Fibroblast of skin of scalp (primary cell): Measurements from ENCODE around the gene LANCL1.
"Not testable (repeated sequence)": the region's sequence is repeated elsewhere in the genome, so short reads cannot be mapped to it uniquely, and the experiment has no call there.

Experiments used
- DNase-seq: peaks from one replicate; pipeline ENCODE4 v3.0.0-alpha.2; 2013

The LANCL1 gene

GRCh38 chr2:210459407-210459806, 17.2 kb downstream of the LANCL1 start:
- DNase-seq = no peak

- no peak for DNase-seq
Observed at GRCh38 chr2:210458395-210458794, 18.2 kb downstream of the LANCL1 start.

DNA sequence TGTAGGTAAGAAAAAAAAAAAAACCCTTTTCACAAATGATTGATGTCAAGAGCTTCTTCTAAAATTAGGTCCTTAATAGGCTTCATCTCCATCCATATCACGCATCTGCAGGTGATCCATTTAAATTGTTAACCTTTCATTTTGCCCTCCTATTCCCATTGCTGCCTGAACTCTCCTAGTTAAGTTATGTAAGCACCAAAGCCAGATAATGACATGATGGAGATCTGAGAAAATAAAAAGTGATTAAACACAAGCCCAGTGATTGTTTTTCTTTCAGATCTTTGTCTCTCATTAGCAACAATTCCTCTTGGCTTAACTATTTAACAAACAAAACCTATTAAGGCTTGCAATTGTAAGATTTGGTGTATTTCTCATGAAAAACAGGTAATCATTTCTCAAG, 20.0 kb downstream of the LANCL1 start:
- DNase-seq = no peak

GRCh38 chr2:210454336-210454735, 22.2 kb downstream of the LANCL1 start:
- DNase-seq = no peak

DNA sequence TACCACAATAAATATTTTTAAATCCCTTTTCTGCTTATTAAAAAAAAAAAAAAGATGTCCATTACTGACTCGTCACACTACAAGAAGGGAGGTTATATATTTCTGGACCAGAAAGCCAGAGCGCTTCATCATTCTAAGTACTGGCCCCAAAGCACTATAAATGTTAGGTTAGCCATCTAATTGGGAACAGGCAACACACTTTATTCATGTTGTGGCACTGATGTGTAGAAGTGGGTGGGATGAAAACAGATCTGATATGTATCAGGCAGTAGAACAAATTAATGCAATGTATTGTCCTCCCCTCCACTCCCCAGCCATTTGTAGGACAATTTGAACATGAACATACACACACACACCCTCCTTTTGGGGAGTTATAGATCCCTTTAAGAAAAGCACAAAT, 24.4 kb downstream of the LANCL1 start:
- no peak for DNase-seq

- DNase-seq = not testable (repeated sequence)
Observed at GRCh38 chr2:210450942-210451341, 25.6 kb downstream of the LANCL1 start.

DNA sequence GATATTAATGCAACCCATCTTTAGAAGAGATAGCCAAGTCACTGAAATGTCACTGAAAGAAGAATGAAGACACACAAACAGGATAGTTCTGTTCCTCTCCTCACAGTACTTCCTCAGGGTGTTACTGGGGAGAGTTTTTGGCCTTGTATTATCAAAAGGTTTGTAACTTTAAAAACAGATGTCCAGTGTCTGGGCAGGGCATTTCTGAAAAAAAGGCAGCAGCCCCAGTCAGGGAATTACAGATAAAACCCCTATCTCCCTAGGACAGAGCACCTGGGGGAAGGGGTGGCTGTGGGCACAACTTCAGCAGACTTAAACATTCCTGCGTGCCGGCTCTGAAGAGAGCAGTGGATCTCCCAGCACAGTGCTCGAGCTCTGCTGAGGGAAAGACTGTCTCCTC, 30.8 kb downstream of the LANCL1 start:
- no peak for DNase-seq

DNA sequence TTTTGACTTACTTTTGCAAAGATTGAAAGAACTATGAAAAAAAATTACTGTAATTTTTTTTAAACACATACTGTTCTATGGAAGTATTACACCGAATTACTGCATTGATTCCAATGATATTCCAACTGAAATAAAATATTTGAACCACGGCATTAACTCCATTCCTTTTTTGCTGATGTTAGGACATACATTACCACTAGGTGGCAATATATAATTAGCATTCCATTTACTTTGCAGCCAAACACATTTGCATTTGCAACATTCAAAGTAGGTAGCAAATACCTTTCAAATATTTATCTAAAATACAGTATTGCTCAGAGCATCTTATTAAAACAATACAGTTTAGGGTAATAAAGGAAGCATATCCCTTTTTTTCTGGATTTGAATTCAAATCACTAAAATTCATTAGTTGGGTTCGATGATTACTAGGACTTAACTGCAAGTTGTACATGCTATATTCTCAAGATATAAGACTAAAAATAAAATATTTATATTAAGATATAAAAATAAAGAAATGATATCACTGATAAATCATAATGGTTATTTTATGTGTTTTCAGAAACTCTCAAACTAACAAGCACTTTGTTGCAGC, 31.3 kb downstream of the LANCL1 start:
- peak; percentile 19 for DNase-seq

- DNase-seq = no peak
Observed at GRCh38 chr2:210443527-210443926, 33.0 kb downstream of the LANCL1 start.

- no peak for DNase-seq
Observed at GRCh38 chr2:210442878-210443277, 33.7 kb downstream of the LANCL1 start.

GRCh38 chr2:210442457-210442856, 34.1 kb downstream of the LANCL1 start:
- no peak for DNase-seq

- no peak for DNase-seq
Observed at GRCh38 chr2:210440206-210440605, 36.4 kb downstream of the LANCL1 start.

GRCh38 chr2:210435439-210435838, 41.1 kb downstream of the LANCL1 start:
- DNase-seq = no peak

- DNase-seq = no peak
Observed at GRCh38 chr2:210432633-210433032, 43.9 kb downstream of the LANCL1 start.

GRCh38 chr2:210429403-210430137, 47.0 kb downstream of the LANCL1 start:
- no peak for DNase-seq

DNA sequence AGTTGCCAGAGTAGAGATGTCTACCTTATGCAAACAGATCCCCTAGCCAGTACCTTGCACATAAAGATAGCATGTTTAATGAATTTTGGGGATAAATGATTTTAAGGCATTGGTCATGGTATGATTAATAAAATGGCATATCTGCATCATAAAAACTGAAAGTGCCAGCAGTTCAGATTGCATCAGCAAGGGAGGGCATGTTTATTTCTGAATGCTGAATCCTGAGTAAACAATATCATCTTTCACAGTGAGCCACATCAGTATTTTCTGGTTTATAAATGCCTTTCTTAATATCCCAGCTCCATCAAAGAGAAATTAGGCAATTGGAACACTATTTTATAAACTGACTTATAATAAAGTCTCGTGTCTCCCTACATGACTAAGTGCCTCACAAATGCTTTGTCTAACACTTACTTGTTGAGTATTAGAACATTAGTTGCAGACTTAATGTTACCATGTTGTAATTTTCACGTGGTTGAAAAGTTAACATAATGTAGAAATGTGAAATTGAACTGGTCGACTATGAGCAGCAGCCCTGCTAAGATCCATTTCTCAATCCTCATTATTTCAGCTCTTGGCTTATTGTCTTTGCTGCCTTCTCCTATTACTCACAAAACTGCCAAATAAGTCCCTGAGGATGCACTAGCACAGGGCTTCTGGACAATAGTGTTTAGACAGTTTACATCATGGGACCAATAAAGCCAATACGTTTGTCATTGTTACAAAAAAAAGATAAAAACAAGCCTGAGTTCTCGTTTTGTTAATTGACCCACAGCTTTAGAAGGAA, 48.0 kb downstream of the LANCL1 start:
- no peak for DNase-seq

DNA sequence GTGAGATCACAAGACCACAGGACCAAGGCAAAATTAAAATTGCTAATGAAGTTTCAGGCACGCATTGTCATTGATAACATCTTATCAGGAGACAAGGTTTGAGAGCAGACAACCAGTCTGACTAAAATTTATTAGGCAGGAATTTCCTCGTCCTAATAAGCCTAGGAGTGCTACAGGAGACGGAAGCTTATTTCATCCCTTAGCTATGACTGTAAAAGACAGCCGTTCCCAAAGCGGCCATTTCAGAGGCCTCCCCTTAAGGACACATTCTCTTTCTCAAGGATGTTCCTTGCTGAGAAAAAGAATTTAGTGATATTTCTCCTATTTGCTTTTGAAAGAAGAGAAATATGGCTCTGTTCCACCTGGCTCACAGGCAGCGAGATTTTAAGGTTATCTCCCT, 49.2 kb downstream of the LANCL1 start:
- DNase-seq = not testable (repeated sequence)

DNA sequence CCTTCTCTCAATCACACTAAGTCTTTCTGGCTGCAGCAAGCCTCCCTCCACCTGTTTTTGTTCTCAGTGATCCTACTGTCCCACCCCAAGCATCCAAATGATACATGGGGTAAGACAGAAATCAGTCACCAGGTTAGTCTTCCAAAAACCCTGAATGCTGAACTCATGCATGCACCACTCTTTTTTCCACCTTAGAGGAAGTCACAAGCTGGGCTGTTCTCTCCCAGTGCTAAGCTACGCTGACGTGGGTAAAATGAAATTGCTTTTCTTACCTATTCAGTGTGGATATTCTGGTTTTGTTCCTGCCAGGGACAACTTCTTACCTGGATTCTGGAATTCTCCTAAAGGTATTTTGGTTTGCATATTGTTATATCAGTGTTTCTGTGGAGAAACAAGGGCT, 54.2 kb downstream of the LANCL1 start:
- no peak for DNase-seq

DNA sequence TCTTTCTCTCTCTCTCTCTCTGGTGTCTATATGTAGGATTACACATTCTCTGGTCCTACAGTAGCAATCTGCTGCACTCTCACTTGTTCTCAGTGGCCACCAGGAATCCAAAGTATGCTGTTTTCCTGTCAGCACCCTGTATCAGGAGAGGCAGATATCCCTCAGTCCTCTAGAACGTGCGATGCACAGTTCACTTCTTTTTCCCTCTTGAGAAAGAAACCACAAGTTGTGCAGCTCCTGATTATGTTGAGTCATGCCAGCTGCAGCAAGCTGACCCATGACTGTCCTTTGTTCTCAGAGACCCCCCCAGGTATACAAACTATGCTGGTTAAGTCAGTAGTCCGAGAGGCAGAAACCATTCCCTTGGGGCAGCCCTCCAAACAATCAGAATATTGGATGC, 54.6 kb downstream of the LANCL1 start:
- DNase-seq = peak; percentile 83

- no peak for DNase-seq
Observed at GRCh38 chr2:210412660-210413059, 63.9 kb downstream of the LANCL1 start.

DNA sequence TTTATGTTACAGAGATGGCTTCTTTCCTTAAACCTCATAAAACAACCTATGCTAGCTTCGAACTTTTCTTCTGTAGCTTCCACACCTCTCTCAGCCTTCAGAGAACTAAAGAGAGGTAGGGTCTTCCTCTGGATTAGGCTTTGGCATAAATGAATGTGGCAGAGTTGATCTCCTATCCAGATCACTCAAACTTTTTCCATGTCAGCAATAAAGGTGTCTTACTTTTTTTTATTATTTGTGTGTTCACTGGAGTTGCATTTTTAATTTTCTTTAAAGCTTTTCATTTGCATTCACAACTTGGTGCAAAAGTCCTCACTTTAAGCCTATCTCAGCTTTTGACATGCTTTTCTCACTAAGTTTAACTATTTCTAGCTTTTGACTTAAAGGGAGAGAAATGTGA, 66.0 kb downstream of the LANCL1 start:
- no peak for DNase-seq

GRCh38 chr2:210399440-210400041, 77.0 kb downstream of the LANCL1 start:
- DNase-seq = peak; percentile 3

- no peak for DNase-seq
Observed at GRCh38 chr2:210392469-210392881, 84.1 kb downstream of the LANCL1 start.
